HepG2 (cell line): ENCODE data around the gene SLC35D2. TPM values are rescaled to one million over a fixed set of nuclear protein-coding genes. Genes with fewer than 3 reads are reported as not detected.
A peak's percentile ranks its signal among the peaks of the same experiment; 100 is the strongest.

Experiments used
- CREB3 ChIP-seq: sonication (generic); formaldehyde crosslinking; IDR thresholded peaks from 2 replicates; pipeline ENCODE4 v1.5.0; 2020; ENCODE audit warnings: missing genetic modification reagents
- LCORL ChIP-seq, 2 experiments: fragments of 450-650 bp in 1 of 2; sonication (generic) in 1 of 2; formaldehyde crosslinking in 1 of 2; IDR thresholded peaks; 2 replicates each; pipeline versions ENCODE4 v1.5.0 to v1.6.1; 2017 to 2020; ENCODE audit warnings: antibody characterized with exemption in 1 of 2, missing genetic modification reagents in 1 of 2
- MTF1 ChIP-seq: sonication (generic); formaldehyde crosslinking; IDR thresholded peaks from 2 replicates; pipeline ENCODE4 v1.5.0; 2020; ENCODE audit warnings: missing genetic modification reagents
- PITX1 ChIP-seq: sonication (generic); formaldehyde crosslinking; IDR thresholded peaks from 2 replicates; pipeline ENCODE4 v1.5.1; 2020; ENCODE audit warnings: mild to moderate bottlenecking, missing genetic modification reagents
- PRMT3 ChIP-seq: sonication (generic); formaldehyde crosslinking; IDR thresholded peaks from 2 replicates; pipeline ENCODE4 v1.8.1; 2022; ENCODE audit warnings: low read depth, mild to moderate bottlenecking, moderate library complexity, missing genetic modification reagents, borderline replicate concordance
- PRPF4 ChIP-seq: fragments of 200-400 bp; formaldehyde crosslinking; IDR thresholded peaks from 2 replicates; pipeline ENCODE4 v1.6.1; 2016; ENCODE audit warnings: low read length, low read depth; ENCODE audit not compliant: poor library complexity, severe bottlenecking
- RCOR2 ChIP-seq: IDR thresholded peaks from 2 replicates; pipeline ENCODE4 v1.6.1; 2016; ENCODE audit warnings: missing biosample characterization, missing genetic modification reagents
- SMAD9 ChIP-seq: sonication (generic); formaldehyde crosslinking; IDR thresholded peaks from 2 replicates; pipeline ENCODE4 v1.5.1; 2020; ENCODE audit warnings: mild to moderate bottlenecking, missing genetic modification reagents
- TBX2 ChIP-seq: sonication (generic); formaldehyde crosslinking; IDR thresholded peaks from 2 replicates; pipeline ENCODE4 v1.5.0; 2020; ENCODE audit warnings: missing genetic modification reagents, mild to moderate bottlenecking, borderline replicate concordance
- ZBTB14 ChIP-seq: sonication (generic); formaldehyde crosslinking; IDR thresholded peaks from 2 replicates; pipeline ENCODE4 v1.4.0; 2020; ENCODE audit warnings: missing genetic modification reagents
- ZBTB3 ChIP-seq: sonication (generic); formaldehyde crosslinking; IDR thresholded peaks from 2 replicates; pipeline ENCODE4 v1.4.0; 2020; ENCODE audit warnings: low read depth, mild to moderate bottlenecking, moderate library complexity, missing genetic modification reagents, borderline replicate concordance
- ZGPAT ChIP-seq: IDR thresholded peaks from 2 replicates; pipeline ENCODE4 v1.6.1; 2016; ENCODE audit warnings: mild to moderate bottlenecking
- ZMYM3 ChIP-seq: sonication (generic); formaldehyde crosslinking; IDR thresholded peaks from 2 replicates; pipeline ENCODE4 v1.5.1; 2020; ENCODE audit warnings: mild to moderate bottlenecking, missing genetic modification reagents
- ZNF335 ChIP-seq: sonication (generic); formaldehyde crosslinking; IDR thresholded peaks from 2 replicates; pipeline ENCODE4 v1.4.0; 2020; ENCODE audit warnings: missing genetic modification reagents
- ZNF570 ChIP-seq: sonication (generic); formaldehyde crosslinking; IDR thresholded peaks from 2 replicates; pipeline ENCODE4 v1.4.0; 2020; ENCODE audit warnings: mild to moderate bottlenecking, missing genetic modification reagents, borderline replicate concordance
- ZNF609 ChIP-seq: sonication (generic); formaldehyde crosslinking; IDR thresholded peaks from 2 replicates; pipeline ENCODE4 v1.4.0; 2020; ENCODE audit warnings: mild to moderate bottlenecking, missing genetic modification reagents, borderline replicate concordance
- ZNF770 ChIP-seq: sonication (generic); formaldehyde crosslinking; IDR thresholded peaks from 2 replicates; pipeline ENCODE4 v1.5.0; 2020; ENCODE audit warnings: mild to moderate bottlenecking, missing genetic modification reagents
- polyA plus RNA-seq, 8 experiments: library from polyadenylated mRNA; depleted of rRNA in 3 of 8; stranded (reverse) in 7 of 8; unstranded in 1 of 8; fragments of >200 nt; fragmentation: Illumina TruSeq in 4 of 8; extraction: Trizol in 4 of 8; gene quantifications; 2 replicates each; pipeline versions ENCODE4 v1.2.1 to v1.2.3, GENCODE V29; 2011 to 2016; ENCODE audit warnings: low read depth in 4 of 8, missing spikeins in 1 of 8, mixed read lengths in 1 of 8; ENCODE audit not compliant: insufficient read depth in 1 of 8
- total RNA-seq, 5 experiments: library from RNA; depleted of rRNA; stranded (reverse); fragments of >200 nt; fragmentation: Illumina TruSeq; extraction: Trizol; gene quantifications; 2 replicates each; pipeline ENCODE4 v1.2.3, GENCODE V29; 2016; ENCODE audit warnings: low read depth in 1 of 5

Gene SLC35D2
- total and polyA plus RNA-seq, 2 of the 13 experiments (the other 11 are each of a cell fraction or from before 2014, with no cell fraction given): 96.2 to 103 TPM

- TF ChIP-seq PRMT3 (CRISPR knock-in tag): no peak
- no peak for TF ChIP-seq ZBTB14 (CRISPR knock-in tag)
- TF ChIP-seq PITX1 (CRISPR knock-in tag): peak; percentile 70; the same call in 1 of the 2 replicates
- no peak for TF ChIP-seq CREB3 (CRISPR knock-in tag)
- peak; percentile 84 for TF ChIP-seq ZNF335 (CRISPR knock-in tag)
- TF ChIP-seq ZNF609: peak; percentile 81; the same call in 1 of the 2 replicates
- TF ChIP-seq MTF1 (CRISPR knock-in tag): no peak
- TF ChIP-seq ZBTB3 (CRISPR knock-in tag): no peak
- TF ChIP-seq ZNF570: no peak
- TF ChIP-seq TBX2: peak; percentile 96
- TF ChIP-seq ZMYM3 (CRISPR knock-in tag): 0 out of 2 replicates have a peak, but pooled peaks have one; percentile 26
- TF ChIP-seq RCOR2: peak; percentile 75; the same call in 1 of the 2 replicates
- no peak for TF ChIP-seq PRPF4
- TF ChIP-seq SMAD9 (CRISPR knock-in tag): no peak
- TF ChIP-seq ZNF770: 0 out of 2 replicates have a peak, but pooled peaks have one; percentile 20
- peak; percentile 62; the same call in 1 of the 2 replicates for TF ChIP-seq LCORL (IDR thresholded peaks at IDR 0.05)
- peak; percentile 93 for TF ChIP-seq LCORL (CRISPR knock-in tag; IDR thresholded peaks at IDR 0.05)
- TF ChIP-seq ZGPAT (CRISPR knock-in tag): peak; percentile 89
Observed at GRCh38 chr9:96420468-96421219, 37.1 kb upstream of the SLC35D2 start (continued).
